ENCODE data around the gene PTPN6. TPM values are rescaled to one million over a fixed set of nuclear protein-coding genes. Genes with fewer than 3 reads are reported as not detected.

The PTPN6 gene
- total and polyA plus RNA-seq, 2 of the 4 experiments (the other 2 are of a cell fraction) = under 0.01 to 0.14 TPM

GRCh38 chr12:7001921-7002591 lies 50.9 kb downstream of the PTPN6 start:
- H4K8ac ChIP-seq (ENCODE audit: low read depth in 2 of 2, low read length in 2 of 2) = no peak overlapping the region
- TF ChIP-seq CHD1 (IDR thresholded peaks at IDR 0.05; ENCODE audit: low read depth, low read length) (no peak), ELK1 (IDR thresholded peaks at IDR 0.05; ENCODE audit: borderline replicate concordance, low read depth, low read length) (no peak), POLR2A (IDR thresholded peaks at IDR 0.05; ENCODE audit: low read depth, low read length) (no peak), RCOR1 (IDR thresholded peaks at IDR 0.05; ENCODE audit: insufficient replicate concordance, low read length) (no peak), MAZ (IDR thresholded peaks at IDR 0.05; ENCODE audit: borderline replicate concordance, low read depth, low read length) (no peak), RFX5 (IDR thresholded peaks at IDR 0.05; ENCODE audit: low read depth, low read length) (no peak), MAFK (IDR thresholded peaks at IDR 0.05; ENCODE audit: low read depth, low read length) (no peak), CTCF (conservative IDR thresholded peaks at IDR 0.05; ENCODE audit: low read depth, low read length) (no peak), RAD21 (IDR thresholded peaks at IDR 0.05; ENCODE audit: low read length) (no peak)
- H4K5ac ChIP-seq (ENCODE audit: low read depth, low read length) = no peak overlapping the region
- dilution Hi-C loops (cut with HindIII; ENCODE audit: low sequenced_read_pairs, unreplicated experiment) (no loop called here), intact Hi-C loops (cut with micrococcal nuclease) (no loop called here), in situ Hi-C loops (cut with MboI; ENCODE audit: low sequenced_read_pairs) (no loop called here)
- no peak overlapping the region for H2BK120ac ChIP-seq (ENCODE audit: low read depth, low read length)
- H2BK20ac ChIP-seq (ENCODE audit: low read depth, low read length) = no peak overlapping the region
- H3K9me1 ChIP-seq (ENCODE audit: insufficient read depth, low read length) = 0 out of 2 replicates have a peak, but pooled peaks cover 3% of the 10 kb centered on the region
- no peak overlapping the region for H3K4me3 ChIP-seq (ENCODE audit: insufficient read depth, low read depth, low read length)
- H3K23ac ChIP-seq (ENCODE audit: low read depth, low read length) = no peak overlapping the region
- no peak overlapping the region for H4K91ac ChIP-seq (ENCODE audit: insufficient read depth, low read depth, low read length)
- no peak overlapping the region for H3K18ac ChIP-seq (ENCODE audit: low read depth, low read length)
- peaks cover 5% of the 10 kb centered on the region for H3K36me3 ChIP-seq (ENCODE audit: control insufficient read depth, insufficient read depth, low read length)
- no peak overlapping the region for H2AK9ac ChIP-seq (replicated peaks; ENCODE audit: low read depth, low read length, poor library complexity)
- ATAC-seq (ENCODE audit: low read depth) (no peak), DNase-seq (no peak)
- no peaks in the 10 kb centered on the region for H4K20me1 ChIP-seq (ENCODE audit: insufficient read depth, low read length)
- no peak overlapping the region for H2AFZ ChIP-seq (replicated peaks; ENCODE audit: low read length, poor library complexity)
- H3K56ac ChIP-seq (ENCODE audit: extremely low read depth, insufficient read depth, low read length) = no peak overlapping the region
- WGBS, 2 experiments (ENCODE audit: extremely low coverage in 2 of 2, insufficient read length in 1 of 2) = 92% methylated on average over 4 of the region's 7 CpGs; no CpG with 5 or more reads in 1 of the 2 experiments
- H2BK5ac ChIP-seq (ENCODE audit: low read depth, low read length, poor library complexity, severe bottlenecking) = no peak overlapping the region
- ChIA-PET CTCF (no interaction called here), POLR2A (ENCODE audit: unreplicated experiment) (no interaction called here)
- no peak overlapping the region for H3K9ac ChIP-seq (ENCODE audit: low read depth, low read length)
- no peak overlapping the region for H2AK5ac ChIP-seq (ENCODE audit: low read depth, low read length)
- H3K4me2 ChIP-seq (ENCODE audit: low read depth, low read length) = no peak overlapping the region
- H3K27ac ChIP-seq (ENCODE audit: insufficient read depth, low read length) = no peak overlapping the region
- no peak overlapping the region for H3K4ac ChIP-seq (ENCODE audit: low read depth, low read length)
- no peaks in the 10 kb centered on the region for H3K4me1 ChIP-seq (ENCODE audit: control insufficient read depth, insufficient read depth, low read length)
- H3K79me1 ChIP-seq (ENCODE audit: low read depth in 1 of 2, low read length in 2 of 2) = peaks cover 0 to 23% of the 10 kb centered on the region in 2 experiments; a peak in 2 of 4 replicates
- H3K27me3 ChIP-seq (ENCODE audit: control insufficient read depth, insufficient read depth, low read length) = no peaks in the 10 kb centered on the region
- BruUV-seq (replicated peaks) = no TSS peak
- no peaks in the 10 kb centered on the region for H3K9me3 ChIP-seq (ENCODE audit: control insufficient read depth, insufficient read depth, low read length)
- no peak overlapping the region for H3K14ac ChIP-seq (replicated peaks; ENCODE audit: low read depth, low read length)
- H2BK15ac ChIP-seq (ENCODE audit: low read depth, low read length) = no peak overlapping the region
